ENCODE measurements around the gene SKP2. TPM values are rescaled to one million over a fixed set of nuclear protein-coding genes. Genes with fewer than 3 reads are reported as not detected.

Gene SKP2
- total RNA-seq, 2 experiments from 2014 or later: 48.0 to 56.8 TPM

- DNase-seq (no peak), ATAC-seq (no peak)
- ChIA-PET CTCF (interaction anchor here (0.5 to 1.9 kb wide), 7 partner anchors 9 to 126 kb away, joined by 3 to 4 read pairs (median 3); no protein-coding TSS in a partner anchor), POLR2A (interaction anchor here (2.2 kb wide), 1 partner anchor 12 kb away, joined by 7 read pairs; the partner anchor contains the start of genes LMBRD2 and SKP2)
- Mint-ChIP-seq H3K4me3 (no peak overlapping the region), H3K4me1 (no peaks in the 10 kb centered on the region), H3K27me3 (no peaks in the 10 kb centered on the region), H3K36me3 (ENCODE audit: low read depth) (peaks cover 42% of the 10 kb centered on the region), H3K9me3 (ENCODE audit: low read depth) (peaks cover 2% of the 10 kb centered on the region), H3K27ac (no peak overlapping the region)
- intact Hi-C loops (cut with DNase I, micrococcal nuclease): no loop called here
These were observed 12.8 kb upstream of the SKP2 start for GRCh38 chr5:36138900-36139683.

DNA sequence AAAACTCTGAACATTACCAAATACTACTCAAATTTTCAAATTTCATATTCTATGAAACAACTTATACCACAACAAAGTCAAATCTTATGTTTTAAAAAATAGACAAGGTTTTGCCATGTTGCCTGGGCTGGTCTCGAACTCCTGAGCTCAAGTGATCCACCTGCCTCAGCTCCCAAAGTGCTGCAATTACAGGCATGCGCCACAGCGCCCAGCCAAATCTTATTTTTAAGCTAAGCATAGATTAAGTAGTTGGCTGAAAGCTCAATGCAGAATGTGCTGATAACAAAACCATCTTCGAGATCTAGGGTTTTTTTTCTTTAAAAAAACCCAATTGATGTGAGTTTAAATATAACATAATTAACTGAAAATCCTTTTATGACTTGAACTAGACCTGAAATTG, 6.6 kb upstream of the SKP2 start:
- POLR2A ChIA-PET: no interaction called here
- peaks cover 25% of the 10 kb centered on the region for H3K4me1 Mint-ChIP-seq
- CTCF ChIA-PET: interaction anchor here (1.4 kb wide), 1 partner anchor 12 kb away, joined by 4 read pairs; no protein-coding TSS in a partner anchor
- no peak overlapping the region for H3K27ac Mint-ChIP-seq
- peaks cover 13% of the 10 kb centered on the region for H3K36me3 Mint-ChIP-seq (ENCODE audit: low read depth)
- H3K9me3 Mint-ChIP-seq (ENCODE audit: low read depth): no peaks in the 10 kb centered on the region
- DNase-seq (no peak), ATAC-seq (no peak)
- intact Hi-C loops (cut with DNase I, micrococcal nuclease): no loop called here
- H3K4me3 Mint-ChIP-seq: no peak overlapping the region
- no peaks in the 10 kb centered on the region for H3K27me3 Mint-ChIP-seq

- DNase-seq (no peak), ATAC-seq (no peak)
- H3K4me3 Mint-ChIP-seq: no peak overlapping the region
- no peaks in the 10 kb centered on the region for H3K9me3 Mint-ChIP-seq (ENCODE audit: low read depth)
- ChIA-PET POLR2A (no interaction called here), CTCF (interaction anchor here (1.4 kb wide), 1 partner anchor 11 kb away, joined by 4 read pairs; no protein-coding TSS in a partner anchor)
- H3K36me3 Mint-ChIP-seq (ENCODE audit: low read depth): peaks cover 4% of the 10 kb centered on the region
- intact Hi-C loops (cut with DNase I, micrococcal nuclease): no loop called here
- no peaks in the 10 kb centered on the region for H3K27me3 Mint-ChIP-seq
- H3K27ac Mint-ChIP-seq: no peak overlapping the region
- peaks cover 29% of the 10 kb centered on the region for H3K4me1 Mint-ChIP-seq
These were observed 5.5 kb upstream of the SKP2 start for GRCh38 chr5:36146390-36146789.

GRCh38 chr5:36147681-36148080, 4.2 kb upstream of the SKP2 start:
- ChIA-PET CTCF (interaction anchor here (1.0 kb wide), 1 partner anchor 8 kb away, joined by 4 read pairs; no protein-coding TSS in a partner anchor), POLR2A (no interaction called here)
- intact Hi-C loops (cut with DNase I, micrococcal nuclease): no loop called here
- Mint-ChIP-seq H3K27me3 (no peaks in the 10 kb centered on the region), H3K36me3 (ENCODE audit: low read depth) (peaks cover 10% of the 10 kb centered on the region), H3K27ac (no peak overlapping the region), H3K4me3 (no peak overlapping the region), H3K4me1 (peaks cover 30% of the 10 kb centered on the region), H3K9me3 (ENCODE audit: low read depth) (no peaks in the 10 kb centered on the region)
- ATAC-seq (no peak), DNase-seq (no peak)

GRCh38 chr5:36150676-36151433, 1.1 kb upstream of the SKP2 start:
- Mint-ChIP-seq H3K36me3 (ENCODE audit: low read depth) (peaks cover 27% of the 10 kb centered on the region), H3K9me3 (ENCODE audit: low read depth) (no peaks in the 10 kb centered on the region), H3K4me3 (peak overlapping the region; percentile 97), H3K4me1 (peaks cover 51% of the 10 kb centered on the region), H3K27me3 (no peaks in the 10 kb centered on the region), H3K27ac (peak overlapping the region; percentile 91)
- peak; percentile 45 for ATAC-seq
- DNase-seq: peak; percentile 82
- ChIA-PET POLR2A (interaction anchor here (0.6 to 2.4 kb wide), 6 partner anchors 12 to 540 kb away, joined by 3 to 16 read pairs (median 4); partner anchors contain the start of gene NADK2), CTCF (interaction anchor here (0.6 to 3.6 kb wide), 7 partner anchors 11 to 1244 kb away, joined by 3 to 18 read pairs (median 4); partner anchors contain the start of gene NADK2)
- intact Hi-C loops (cut with DNase I, micrococcal nuclease): loop anchor here (1.0 to 5.0 kb wide), 5 partner anchors 91 to 1314 kb away; partner anchors contain the start of genes NIPBL (in 2 of the 2), BRIX1 (in 1 of the 2), DNAJC21 (in 1 of the 2) and RAD1 (in 1 of the 2)

DNA sequence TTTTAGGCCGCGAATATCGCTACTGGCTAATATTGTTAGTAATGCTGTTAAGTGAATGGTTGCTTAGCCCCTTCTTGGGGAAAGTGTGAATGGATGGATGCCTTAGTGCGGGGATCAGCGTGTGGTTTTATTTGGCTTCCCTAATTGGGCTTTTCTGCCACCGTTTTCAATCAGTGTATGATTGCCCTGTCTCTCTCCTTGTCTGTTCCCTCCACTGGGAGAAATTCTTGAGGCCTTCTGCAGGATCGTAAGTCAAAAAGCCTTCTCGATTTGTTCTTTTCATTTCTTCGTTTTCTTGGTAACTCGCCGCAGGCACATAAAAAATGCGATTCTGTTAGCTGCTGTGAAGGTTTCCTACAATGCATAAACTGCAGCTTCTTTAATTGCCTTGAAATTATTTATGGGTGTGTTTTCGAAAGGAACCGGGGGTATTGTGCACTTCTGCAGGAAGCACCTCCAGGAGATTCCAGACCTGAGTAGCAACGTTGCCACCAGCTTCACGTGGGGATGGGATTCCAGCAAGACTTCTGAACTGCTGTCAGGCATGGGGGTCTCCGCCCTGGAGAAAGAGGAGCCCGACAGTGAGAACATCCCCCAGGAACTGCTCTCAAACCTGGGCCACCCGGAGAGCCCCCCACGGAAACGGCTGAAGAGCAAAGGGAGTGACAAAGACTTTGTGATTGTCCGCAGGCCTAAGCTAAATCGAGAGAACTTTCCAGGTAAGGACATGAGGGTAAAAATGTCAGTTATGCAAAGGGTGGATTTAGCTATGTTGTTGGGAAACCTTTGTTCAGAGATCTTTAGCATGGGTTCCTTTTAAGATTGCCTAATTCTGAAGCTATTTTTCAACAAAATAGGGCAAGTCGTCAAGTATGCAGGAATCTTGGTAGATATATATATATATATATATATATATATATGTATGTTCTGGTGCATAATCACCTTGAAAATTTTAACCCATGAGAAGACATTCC, 700 bp downstream of the SKP2 start:
- peaks cover 51% of the 10 kb centered on the region for H3K4me1 Mint-ChIP-seq
- ChIA-PET POLR2A (interaction anchor here (0.5 to 2.4 kb wide), 3 partner anchors 13 to 89 kb away, joined by 3 to 16 read pairs (median 7); partner anchors contain the start of gene NADK2), CTCF (interaction anchor here (0.9 to 3.6 kb wide), 6 partner anchors 13 to 535 kb away, joined by 3 to 18 read pairs (median 4); partner anchors contain the start of gene NADK2)
- H3K27ac Mint-ChIP-seq: peak overlapping the region; percentile 91
- intact Hi-C loops (cut with DNase I, micrococcal nuclease): loop anchor here (1.0 to 5.0 kb wide), 3 partner anchors 1219 to 1315 kb away; partner anchors contain the start of genes DNAJC21 (in 1 of the 2), NUP155 (in 1 of the 2) and TTC23L (in 1 of the 2)
- ATAC-seq: no peak
- H3K27me3 Mint-ChIP-seq: no peaks in the 10 kb centered on the region
- peak overlapping the region; percentile 97 for H3K4me3 Mint-ChIP-seq
- peaks cover 41% of the 10 kb centered on the region for H3K36me3 Mint-ChIP-seq (ENCODE audit: low read depth)
- no peaks in the 10 kb centered on the region for H3K9me3 Mint-ChIP-seq (ENCODE audit: low read depth)
- DNase-seq: no peak

DNA sequence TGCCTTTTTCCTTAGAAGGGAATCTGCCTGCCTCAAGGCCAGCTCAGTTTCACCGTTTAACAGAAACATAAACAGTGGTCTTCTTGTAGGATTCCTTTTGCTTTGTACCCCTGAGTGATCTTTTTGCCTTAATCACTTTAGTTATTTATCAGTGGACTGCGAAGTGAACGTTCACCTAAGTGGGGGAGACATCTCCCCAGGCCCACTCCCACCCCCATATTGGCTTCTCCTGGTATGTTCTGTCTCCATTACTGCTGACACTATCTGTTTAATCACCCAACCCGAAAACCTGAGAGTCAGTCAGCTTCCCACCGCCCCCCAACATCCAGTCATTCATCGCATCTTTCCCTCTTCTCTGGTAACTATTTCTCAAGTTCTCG, 1.4 kb downstream of the SKP2 start:
- H3K36me3 Mint-ChIP-seq (ENCODE audit: low read depth): peaks cover 43% of the 10 kb centered on the region
- H3K4me3 Mint-ChIP-seq: peak overlapping the region; percentile 97
- peak overlapping the region; percentile 1 for H3K27ac Mint-ChIP-seq
- ATAC-seq: no peak
- no peaks in the 10 kb centered on the region for H3K9me3 Mint-ChIP-seq (ENCODE audit: low read depth)
- no peaks in the 10 kb centered on the region for H3K27me3 Mint-ChIP-seq
- CTCF ChIA-PET: interaction anchor here (0.7 to 3.6 kb wide), 6 partner anchors 13 to 536 kb away, joined by 3 to 18 read pairs (median 4); partner anchors contain the start of gene NADK2
- POLR2A ChIA-PET: no interaction called here
- DNase-seq: no peak
- intact Hi-C loops (cut with DNase I, micrococcal nuclease): loop anchor here (5.0 kb wide), 2 partner anchors 1226 to 1316 kb away; partner anchors contain the start of genes DNAJC21 (in 1 of the 2) and TTC23L (in 1 of the 2)
- H3K4me1 Mint-ChIP-seq: peaks cover 46% of the 10 kb centered on the region

DNA sequence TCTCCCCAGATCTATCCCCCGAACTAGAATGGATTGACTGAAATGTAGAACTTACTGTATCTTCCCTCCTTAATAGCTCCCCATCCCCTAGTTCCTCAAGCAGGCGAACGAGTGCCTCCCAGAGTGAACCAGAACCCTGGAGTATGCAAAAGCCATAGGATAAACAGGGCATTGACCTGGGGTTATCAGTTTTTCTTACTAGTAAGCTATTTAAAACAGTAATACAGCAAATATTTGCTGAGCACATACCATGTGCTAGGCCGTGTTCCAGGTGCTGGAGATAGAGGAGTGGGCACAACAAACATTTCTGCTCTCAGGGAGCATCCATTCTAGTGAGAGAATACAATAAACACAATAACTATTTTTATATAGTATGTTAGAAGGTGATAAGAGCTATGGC, 1.8 kb downstream of the SKP2 start:
- ATAC-seq: no peak
- peaks cover 48% of the 10 kb centered on the region for H3K4me1 Mint-ChIP-seq
- POLR2A ChIA-PET: no interaction called here
- H3K9me3 Mint-ChIP-seq (ENCODE audit: low read depth): no peaks in the 10 kb centered on the region
- peak overlapping the region; percentile 97 for H3K4me3 Mint-ChIP-seq
- no peaks in the 10 kb centered on the region for H3K27me3 Mint-ChIP-seq
- DNase-seq: no peak
- H3K27ac Mint-ChIP-seq: no peak overlapping the region
- intact Hi-C loops (cut with DNase I, micrococcal nuclease): loop anchor here (5.0 kb wide), 2 partner anchors 1226 to 1316 kb away; partner anchors contain the start of genes DNAJC21 (in 1 of the 2) and TTC23L (in 1 of the 2)
- CTCF ChIA-PET: interaction anchor here (0.7 to 3.6 kb wide), 2 partner anchors 88 to 502 kb away, joined by 3 to 18 read pairs; partner anchors contain the start of gene NADK2
- peaks cover 48% of the 10 kb centered on the region for H3K36me3 Mint-ChIP-seq (ENCODE audit: low read depth)

GRCh38 chr5:36155291-36155690, 3.4 kb downstream of the SKP2 start:
- H3K27ac Mint-ChIP-seq: no peak overlapping the region
- H3K4me1 Mint-ChIP-seq: peaks cover 35% of the 10 kb centered on the region
- intact Hi-C loops (cut with DNase I, micrococcal nuclease): no loop called here
- no peaks in the 10 kb centered on the region for H3K27me3 Mint-ChIP-seq
- ChIA-PET CTCF (interaction anchor here (0.7 kb wide), 1 partner anchor 431 kb away, joined by 3 read pairs; no protein-coding TSS in a partner anchor), POLR2A (no interaction called here)
- peaks cover 57% of the 10 kb centered on the region for H3K36me3 Mint-ChIP-seq (ENCODE audit: low read depth)
- DNase-seq (no peak), ATAC-seq (no peak)
- no peak overlapping the region for H3K4me3 Mint-ChIP-seq
- no peaks in the 10 kb centered on the region for H3K9me3 Mint-ChIP-seq (ENCODE audit: low read depth)

DNA sequence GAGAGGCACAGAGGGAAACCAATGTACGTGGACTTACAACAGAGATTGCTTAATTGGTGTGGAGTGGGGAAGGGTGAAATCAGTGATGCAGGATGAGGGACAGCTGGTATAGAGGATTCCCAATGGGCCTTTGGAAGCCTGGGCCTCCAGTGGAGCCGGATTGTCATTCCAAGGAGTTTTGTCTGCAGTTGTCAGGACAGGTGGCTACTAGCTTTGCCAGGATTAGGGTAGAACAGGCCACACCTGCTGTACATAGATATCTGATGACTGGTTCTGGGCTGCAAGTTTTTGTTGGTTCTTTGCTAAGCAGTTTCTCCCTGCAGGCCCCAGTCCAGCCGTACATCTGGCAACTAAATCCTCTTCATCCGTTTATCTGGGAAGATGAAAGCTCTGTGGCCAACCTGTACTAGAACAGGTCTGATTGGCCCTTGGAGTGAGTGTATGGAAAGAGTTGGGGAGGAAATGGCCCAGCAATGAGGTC, 4.2 kb downstream of the SKP2 start:
- peaks cover 31% of the 10 kb centered on the region for H3K4me1 Mint-ChIP-seq

More for the DNA sequence above, 4.2 kb downstream of the SKP2 start:
- POLR2A ChIA-PET: no interaction called here
- intact Hi-C loops (cut with DNase I, micrococcal nuclease): no loop called here
- CTCF ChIA-PET: interaction anchor here (0.7 to 2.2 kb wide), 3 partner anchors 11 to 430 kb away, joined by 3 to 4 read pairs (median 4); no protein-coding TSS in a partner anchor
- ATAC-seq (no peak), DNase-seq (no peak)
- H3K9me3 Mint-ChIP-seq (ENCODE audit: low read depth): no peaks in the 10 kb centered on the region
- peaks cover 57% of the 10 kb centered on the region for H3K36me3 Mint-ChIP-seq (ENCODE audit: low read depth)
- H3K27me3 Mint-ChIP-seq: no peaks in the 10 kb centered on the region
- H3K27ac Mint-ChIP-seq: no peak overlapping the region
- H3K4me3 Mint-ChIP-seq: no peak overlapping the region

Data from activated CD4-positive, alpha-beta T cell treated with anti-CD3 and anti-CD28 coated beads for 36 hours (primary cell).